DMS153 treated with DMSO at 0.1 percent for 48 hours (cell line): ENCODE results near the gene HMHB1.

Source experiments
- DNase-seq: peaks from one replicate; lab custom pipeline; 2025; ENCODE audit not compliant: unreplicated experiment; lab: John Stamatoyannopoulos, UW

The HMHB1 gene

GRCh38 chr5:143812085-143812705 is at the start of gene HMHB1:
Gene HMHB1, plus strand, starts transcription at chr5:143812161.
- DNase-seq, result no peak

GRCh38 chr5:143762636-143763220 is 49.2 kb upstream of the HMHB1 start:
- DNase-seq, result no peak

GRCh38 chr5:143767162-143767561 is 44.8 kb upstream of the HMHB1 start:
- no peak for DNase-seq

DNA sequence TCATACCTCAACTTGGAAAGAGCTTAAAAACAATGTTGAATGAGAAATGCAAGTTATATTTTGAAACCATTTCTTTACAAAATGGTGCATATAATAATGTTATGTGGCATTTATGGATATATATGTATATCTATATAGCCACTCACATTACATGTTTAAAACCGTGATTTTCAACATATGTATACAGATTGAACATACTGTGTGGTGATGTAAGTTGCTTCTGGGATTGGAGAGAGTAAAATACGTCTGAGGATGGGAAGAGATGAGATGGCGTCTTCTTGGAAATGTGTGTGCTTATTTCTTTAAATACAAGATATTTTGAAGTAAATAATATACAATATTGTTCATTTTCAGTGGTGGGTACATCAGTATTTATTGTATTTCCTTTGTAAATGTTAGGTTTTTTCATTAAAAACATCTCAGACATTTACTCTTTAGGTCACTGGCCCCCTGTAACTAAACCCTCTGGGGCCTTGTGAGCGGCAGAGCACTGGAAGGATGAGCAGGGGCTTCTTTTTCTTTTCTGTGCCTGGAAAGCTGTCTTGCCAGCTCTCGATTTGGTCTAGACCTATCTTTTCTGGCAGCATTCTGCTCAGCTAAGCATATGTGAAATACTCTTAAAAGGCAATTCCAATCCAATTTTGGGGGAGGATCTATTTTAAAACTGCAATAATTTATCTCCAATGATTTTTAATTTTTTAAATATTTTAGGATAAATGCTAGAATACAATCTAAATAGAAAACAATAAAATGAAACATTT is 42.8 kb upstream of the HMHB1 start:
- no peak for DNase-seq

DNA sequence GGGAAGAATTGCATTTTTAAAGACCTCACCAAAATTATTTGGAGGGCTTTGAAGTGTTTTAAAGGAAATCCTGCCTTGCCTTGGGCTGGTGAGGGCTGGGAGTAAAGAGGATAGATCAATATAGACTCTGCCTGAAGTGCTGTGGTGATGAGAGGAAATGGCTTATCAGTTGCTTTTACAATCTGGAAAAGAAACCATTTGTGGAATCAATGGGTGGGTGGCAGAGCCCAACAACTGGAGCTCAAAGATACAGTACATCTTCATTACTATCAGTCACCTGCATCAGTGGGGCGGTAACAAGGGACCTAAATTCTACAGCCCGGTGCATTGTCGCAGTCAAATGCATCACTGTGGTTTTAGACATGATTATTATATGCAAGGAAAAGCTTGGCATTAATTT is 41.5 kb upstream of the HMHB1 start:
- DNase-seq, result no peak

GRCh38 chr5:143771189-143771588 is 40.8 kb upstream of the HMHB1 start:
- no peak for DNase-seq

- no peak for DNase-seq
Observed at GRCh38 chr5:143771602-143772001, 40.4 kb upstream of the HMHB1 start.

- DNase-seq, result no peak
Observed at GRCh38 chr5:143772621-143773020, 39.3 kb upstream of the HMHB1 start.

DNA sequence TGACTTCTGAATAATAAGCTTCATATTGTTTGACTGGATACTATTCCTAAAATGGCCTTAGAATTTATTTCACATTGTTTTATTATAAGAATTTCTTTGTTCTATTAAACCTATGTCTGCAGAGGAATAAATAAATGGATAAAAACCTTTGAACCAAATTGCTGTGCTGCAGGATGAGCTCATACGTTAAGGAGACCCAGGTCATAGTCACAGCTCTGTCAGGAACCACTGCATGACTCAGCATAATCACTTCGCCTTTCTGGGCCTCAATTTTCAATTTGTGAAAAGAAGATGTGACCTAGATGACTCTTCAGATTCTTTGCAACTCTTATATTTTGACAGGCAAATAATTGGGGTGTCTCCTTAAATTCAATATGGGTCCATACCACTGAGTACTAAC is 36.7 kb upstream of the HMHB1 start:
- no peak for DNase-seq

- no peak for DNase-seq
Observed at GRCh38 chr5:143776951-143777350, 35.0 kb upstream of the HMHB1 start.

DNA sequence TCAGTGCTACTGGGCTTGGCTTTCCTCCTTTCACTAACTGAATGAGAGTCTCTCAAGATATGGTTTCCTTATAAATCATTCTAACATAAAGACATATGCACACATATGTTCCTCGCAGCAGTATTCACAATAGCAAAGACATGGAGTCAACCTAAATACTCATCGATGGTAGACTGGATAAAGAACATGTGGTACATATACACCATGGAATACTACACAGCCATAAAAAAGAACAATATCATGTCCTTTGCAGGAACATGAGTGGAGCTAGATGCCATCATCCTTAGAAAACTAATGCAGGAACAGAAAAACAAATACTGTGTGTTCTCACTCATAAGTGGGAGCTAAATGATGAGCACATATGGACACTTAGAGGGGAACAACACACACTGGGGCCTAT is 32.5 kb upstream of the HMHB1 start:
- no peak for DNase-seq

DNA sequence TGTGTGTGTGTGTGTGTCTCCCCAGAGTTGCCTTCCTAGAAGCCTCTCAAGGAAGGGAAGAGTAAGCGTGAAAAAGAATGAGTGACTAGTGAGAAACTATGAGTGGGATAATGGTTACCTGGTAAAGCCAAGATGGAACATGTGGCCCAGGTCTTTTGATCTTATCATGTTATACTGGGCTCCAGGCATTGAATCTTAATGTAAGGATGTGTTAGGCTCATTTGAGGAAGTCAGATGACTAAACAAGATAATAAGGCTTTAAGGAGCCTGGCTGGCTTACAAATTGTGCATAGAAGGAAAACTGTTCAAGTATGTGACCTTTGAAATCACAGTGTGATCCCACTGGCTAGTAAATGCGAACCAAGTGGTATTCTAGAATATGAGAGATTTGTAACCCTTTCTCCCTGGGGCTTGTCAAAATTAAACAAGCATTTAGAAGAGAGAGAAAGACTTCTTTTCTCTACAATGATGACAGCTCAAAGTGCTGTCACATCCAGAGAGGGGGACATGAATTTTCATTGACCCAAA is 29.9 kb upstream of the HMHB1 start:
- no peak for DNase-seq

GRCh38 chr5:143782588-143783386 is 29.2 kb upstream of the HMHB1 start:
- no peak for DNase-seq

DNA sequence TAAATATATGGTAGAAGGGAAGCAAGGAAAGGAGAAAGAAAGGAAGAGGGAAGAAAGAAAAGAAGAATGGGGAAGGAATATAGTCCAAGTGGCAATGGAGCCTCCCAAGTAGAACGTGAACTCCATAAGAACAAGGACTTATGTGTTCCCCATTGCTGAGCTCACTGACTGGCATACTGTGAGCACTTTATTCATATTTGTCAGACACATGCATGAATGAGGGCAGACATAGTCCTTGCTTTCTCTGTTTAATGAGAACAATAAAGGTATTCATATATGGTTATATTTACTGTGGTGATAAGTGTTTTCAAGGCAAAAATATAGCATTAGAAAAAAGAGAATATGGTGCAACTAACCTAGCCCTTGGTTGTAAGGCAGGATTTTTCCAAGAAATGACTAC is 23.6 kb upstream of the HMHB1 start:
- no peak for DNase-seq

GRCh38 chr5:143790457-143791112 is 21.4 kb upstream of the HMHB1 start:
- no peak for DNase-seq

GRCh38 chr5:143791848-143792731 is 19.9 kb upstream of the HMHB1 start:
- DNase-seq, result no peak

DNA sequence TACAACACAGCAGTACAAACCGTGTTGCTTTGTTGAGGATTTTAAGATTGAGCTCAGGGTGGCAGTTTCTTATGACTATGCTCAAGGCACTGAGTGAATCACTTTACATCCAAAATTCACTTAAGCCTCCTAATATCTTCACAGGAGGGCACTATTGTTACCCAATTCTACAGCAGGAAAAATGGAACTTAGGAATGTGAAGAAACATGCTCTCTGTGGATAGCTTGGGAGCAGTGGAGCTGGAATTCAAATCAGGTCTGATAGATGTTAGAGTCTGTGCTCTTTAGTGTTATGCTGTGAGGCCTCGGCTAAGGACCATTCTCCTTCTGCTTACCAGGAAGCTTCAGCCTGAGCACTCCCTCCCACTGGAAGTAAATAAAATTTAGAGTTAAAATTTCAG is 18.7 kb upstream of the HMHB1 start:
- DNase-seq, result no peak

DNA sequence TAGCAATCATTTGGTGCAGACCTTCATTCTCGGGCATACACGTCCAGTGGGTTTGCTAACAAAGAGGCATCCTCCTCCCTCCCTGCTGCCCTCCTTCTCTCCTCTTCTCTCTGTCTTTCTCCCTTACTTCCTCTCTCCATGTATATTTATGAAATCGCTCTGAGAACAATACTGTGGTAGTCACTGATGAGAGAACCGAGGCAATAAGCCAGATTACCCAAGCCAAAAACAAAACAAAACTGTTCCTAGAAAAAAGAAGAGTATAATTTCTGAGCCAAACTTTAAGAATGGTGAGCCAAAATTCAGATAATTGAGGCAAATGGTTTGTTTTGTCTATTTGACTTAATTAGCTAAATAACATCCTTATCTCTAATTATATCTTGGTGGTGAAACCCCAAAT is 15.8 kb upstream of the HMHB1 start:
- no peak for DNase-seq

DNA sequence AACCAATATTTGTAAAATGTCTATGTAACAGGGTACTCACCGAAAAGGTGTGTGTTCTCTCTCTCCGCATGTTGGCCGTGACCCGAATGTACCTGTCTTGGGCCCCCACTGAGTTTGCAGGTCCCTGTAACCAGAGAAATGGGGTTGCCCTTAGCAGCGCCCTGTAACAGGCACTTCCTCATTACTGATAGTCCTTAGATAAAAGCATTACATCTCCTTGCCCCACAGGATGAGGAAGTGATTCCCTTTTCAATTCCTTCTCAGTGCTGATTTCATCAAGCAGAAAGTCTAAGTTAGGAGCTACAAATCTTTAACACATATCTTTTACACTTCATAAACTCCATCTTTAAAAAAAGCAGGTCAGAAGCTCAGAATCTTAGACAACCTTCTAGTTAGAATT is 15.2 kb upstream of the HMHB1 start:
- DNase-seq, result no peak

- DNase-seq, result no peak
Observed at GRCh38 chr5:143800715-143801114, 11.2 kb upstream of the HMHB1 start.
